RWPE2 (cell line): ENCODE data around the gene TGFBR2.

Experiments
- ATAC-seq: fragments of 200-7000 bp; cut with Tn5 transposase; 3 replicates; pipeline ENCODE4 v1.9.1; 2021; ENCODE audit warnings: low read depth
- DNase-seq: peaks from one replicate; pipeline ENCODE4 v3.0.0-alpha.2; 2020; ENCODE audit warnings: low spot score
- H3K27ac ChIP-seq: fragments of 450-650 bp; 2 replicates; pipeline ENCODE4 v1.5.1; 2017; ENCODE audit warnings: mild to moderate bottlenecking; ENCODE audit not compliant: poor library complexity, severe bottlenecking
- H3K27me3 ChIP-seq: fragments of 250-450 bp; sonication (Bioruptor Pico); 2 replicates; pipeline ENCODE4 v1.5.1; 2021; ENCODE audit warnings: mild to moderate bottlenecking, moderate library complexity; ENCODE audit not compliant: insufficient read depth, poor library complexity, severe bottlenecking
- H3K36me3 ChIP-seq: fragments of 250-450 bp; sonication (Bioruptor Pico); 2 replicates; pipeline ENCODE4 v1.5.1; 2020; ENCODE audit warnings: low read depth, mild to moderate bottlenecking, moderate library complexity
- H3K4me1 ChIP-seq: fragments of 250-450 bp; sonication (Bioruptor Pico); 2 replicates; pipeline ENCODE4 v1.5.1; 2021; ENCODE audit warnings: mild to moderate bottlenecking, moderate library complexity; ENCODE audit not compliant: insufficient read depth, poor library complexity, severe bottlenecking
- H3K4me3 ChIP-seq: fragments of 250-450 bp; sonication (Bioruptor Pico); 2 replicates; pipeline ENCODE4 v1.5.1; 2021; ENCODE audit warnings: mild to moderate bottlenecking, moderate library complexity; ENCODE audit not compliant: severe bottlenecking
- H3K9me3 ChIP-seq: fragments of 250-450 bp; sonication (Bioruptor Pico); 2 replicates; pipeline ENCODE4 v1.5.1; 2021; ENCODE audit warnings: mild to moderate bottlenecking, moderate library complexity; ENCODE audit not compliant: severe bottlenecking
- CTCF ChIP-seq: fragments of 450-650 bp; IDR thresholded peaks from one replicate; pipeline ENCODE4 v1.5.1; 2017; ENCODE audit warnings: mild to moderate bottlenecking, moderate library complexity; ENCODE audit not compliant: poor library complexity, severe bottlenecking

Gene TGFBR2

DNA sequence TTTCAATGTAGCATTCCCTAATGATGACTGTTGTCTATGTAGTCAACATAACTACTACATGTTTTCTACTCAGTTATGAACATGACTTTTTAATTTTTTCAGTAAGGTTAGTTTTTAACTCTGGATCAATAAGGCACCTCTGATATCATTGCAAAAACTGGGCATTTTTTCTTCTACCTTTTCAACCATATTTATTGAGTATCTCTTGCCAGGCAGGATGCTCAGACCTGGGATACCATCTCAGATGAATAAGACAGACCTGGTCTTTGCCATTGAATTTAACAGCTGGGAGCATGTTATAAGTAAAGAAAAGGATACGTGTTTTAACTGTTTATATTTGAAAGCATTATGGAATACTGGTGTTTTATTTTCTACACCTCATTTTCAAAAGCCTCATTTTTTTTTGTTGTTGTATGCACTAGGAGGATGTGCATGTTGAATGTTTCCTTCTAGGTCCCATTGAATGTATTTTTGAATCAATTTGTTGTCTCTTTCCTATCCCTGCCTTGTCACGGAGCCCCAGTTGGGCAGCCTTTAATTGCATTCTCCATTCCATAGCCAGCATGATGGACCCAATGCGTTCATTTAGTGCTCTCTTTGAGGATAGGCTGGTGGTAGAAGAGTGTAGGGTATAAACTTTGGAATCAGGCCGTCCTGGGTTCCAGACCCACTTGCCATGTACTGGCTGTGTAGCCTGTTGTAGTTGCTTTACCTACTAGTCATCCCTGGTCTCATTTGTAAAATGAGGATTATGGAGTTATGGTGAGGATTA, 3.7 kb downstream of the TGFBR2 start:
- Histone ChIP-seq H3K4me1 (peaks cover 63% of the 10 kb centered on the region), H3K4me3 (peak overlapping the region; percentile 98), H3K36me3 (peaks cover 35% of the 10 kb centered on the region), H3K9me3 (no peaks in the 10 kb centered on the region), H3K27ac (peak overlapping the region; percentile 99), H3K27me3 (no peaks in the 10 kb centered on the region)
- no peak for ATAC-seq
- DNase-seq, result no peak
- no peak for TF ChIP-seq CTCF

- Histone ChIP-seq H3K4me1 (peaks cover 63% of the 10 kb centered on the region), H3K27me3 (no peaks in the 10 kb centered on the region), H3K27ac (peak overlapping the region; percentile 99), H3K4me3 (no peak overlapping the region), H3K36me3 (peaks cover 42% of the 10 kb centered on the region), H3K9me3 (no peaks in the 10 kb centered on the region)
- no peak for TF ChIP-seq CTCF
- DNase-seq (no peak), ATAC-seq (no peak; the same call in 2 of the 3 replicates)
Measured at GRCh38 chr3:30610702-30611368, 4.4 kb downstream of the TGFBR2 start.

- ATAC-seq, result peak; percentile 67
- no peaks in the 10 kb centered on the region for H3K9me3 ChIP-seq
- peaks cover 67% of the 10 kb centered on the region for H3K4me1 ChIP-seq
- no peak overlapping the region for H3K4me3 ChIP-seq
- no peak for TF ChIP-seq CTCF
- H3K27me3 ChIP-seq, result no peaks in the 10 kb centered on the region
- DNase-seq, result no peak
- peaks cover 50% of the 10 kb centered on the region for H3K36me3 ChIP-seq
- H3K27ac ChIP-seq, result peak overlapping the region; percentile 99
Measured at GRCh38 chr3:30611613-30612436, 5.4 kb downstream of the TGFBR2 start.

- DNase-seq (no peak), ATAC-seq (no peak)
- Histone ChIP-seq H3K36me3 (peaks cover 56% of the 10 kb centered on the region), H3K27me3 (no peaks in the 10 kb centered on the region), H3K4me1 (peaks cover 75% of the 10 kb centered on the region), H3K4me3 (no peak overlapping the region), H3K9me3 (no peaks in the 10 kb centered on the region), H3K27ac (peak overlapping the region; percentile 99)
- no peak for TF ChIP-seq CTCF
Measured at GRCh38 chr3:30612437-30613132, 6.2 kb downstream of the TGFBR2 start.
